ENCODE results near the gene KCNA5. TPM values are rescaled to one million over a fixed set of nuclear protein-coding genes. Genes with fewer than 3 reads are reported as not detected.

KCNA5 gene
- total RNA-seq, 3 donors from 2014 or later: 0.44 to 0.66 TPM; not detected in 1

- no peak for DNase-seq (ENCODE audit: low spot score in 2 of 2)
- H3K9me3 ChIP-seq: no peaks in the 10 kb centered on the region
- no peaks in the 10 kb centered on the region for H3K36me3 ChIP-seq
- no peaks in the 10 kb centered on the region for H3K4me1 ChIP-seq
- H3K27me3 ChIP-seq: no peaks in the 10 kb centered on the region
- H3K4me3 ChIP-seq: no peak overlapping the region
- H3K27ac ChIP-seq: no peak overlapping the region
- TF ChIP-seq POLR2A (IDR thresholded peaks at IDR 0.05): no peak
- intact Hi-C loops (cut with DNase I; ENCODE audit: low total_unique reads): no loop called here
These were observed 24.4 kb downstream of the KCNA5 start for GRCh38 chr12:5068126-5068525.

GRCh38 chr12:5068619-5069018 lies 24.9 kb downstream of the KCNA5 start:
- TF ChIP-seq POLR2A (IDR thresholded peaks at IDR 0.05) (no peak), CTCF (IDR thresholded peaks at IDR 0.05) (no peak), POLR2AphosphoS5 (IDR thresholded peaks at IDR 0.05) (no peak)
- Histone ChIP-seq H3K36me3 (no peaks in the 10 kb centered on the region), H3K27ac (no peak overlapping the region), H3K9me3 (no peaks in the 10 kb centered on the region), H3K27me3 (no peaks in the 10 kb centered on the region), H3K4me1 (no peaks in the 10 kb centered on the region), H3K4me3 (no peak overlapping the region)
- intact Hi-C loops (cut with DNase I; ENCODE audit: low total_unique reads): no loop called here
- no peak for DNase-seq (ENCODE audit: low spot score in 2 of 2)

GRCh38 chr12:5070090-5070489 lies 26.4 kb downstream of the KCNA5 start:
- Histone ChIP-seq H3K4me3 (no peak overlapping the region), H3K36me3 (no peaks in the 10 kb centered on the region), H3K27ac (no peak overlapping the region), H3K4me1 (no peaks in the 10 kb centered on the region), H3K27me3 (no peaks in the 10 kb centered on the region), H3K9me3 (no peaks in the 10 kb centered on the region)
- DNase-seq (ENCODE audit: low spot score in 2 of 2): no peak
- intact Hi-C loops (cut with DNase I; ENCODE audit: low total_unique reads): no loop called here
- no peak for TF ChIP-seq POLR2AphosphoS5 (IDR thresholded peaks at IDR 0.05)
- no peak for TF ChIP-seq CTCF (IDR thresholded peaks at IDR 0.05)
- no peak for TF ChIP-seq POLR2A (IDR thresholded peaks at IDR 0.05)

GRCh38 chr12:5071496-5071895 lies 27.8 kb downstream of the KCNA5 start:
- no peaks in the 10 kb centered on the region for H3K9me3 ChIP-seq
- no peaks in the 10 kb centered on the region for H3K4me1 ChIP-seq
- no peak for TF ChIP-seq POLR2A (IDR thresholded peaks at IDR 0.05)
- TF ChIP-seq CTCF (IDR thresholded peaks at IDR 0.05): no peak
- TF ChIP-seq POLR2AphosphoS5 (IDR thresholded peaks at IDR 0.05): no peak
- intact Hi-C loops (cut with DNase I; ENCODE audit: low total_unique reads): no loop called here
- no peak overlapping the region for H3K27ac ChIP-seq
- no peak overlapping the region for H3K4me3 ChIP-seq
- no peaks in the 10 kb centered on the region for H3K27me3 ChIP-seq
- H3K36me3 ChIP-seq: no peaks in the 10 kb centered on the region
- DNase-seq (ENCODE audit: low spot score in 2 of 2): no peak

GRCh38 chr12:5072311-5072710 lies 28.6 kb downstream of the KCNA5 start:
- H3K27me3 ChIP-seq: no peaks in the 10 kb centered on the region

More at GRCh38 chr12:5072311-5072710, 28.6 kb downstream of the KCNA5 start:
- H3K9me3 ChIP-seq: no peaks in the 10 kb centered on the region
- H3K4me3 ChIP-seq: no peak overlapping the region
- TF ChIP-seq POLR2A (IDR thresholded peaks at IDR 0.05) (no peak), POLR2AphosphoS5 (IDR thresholded peaks at IDR 0.05) (no peak), CTCF (IDR thresholded peaks at IDR 0.05) (no peak)
- no peaks in the 10 kb centered on the region for H3K36me3 ChIP-seq
- intact Hi-C loops (cut with DNase I; ENCODE audit: low total_unique reads): no loop called here
- H3K27ac ChIP-seq: no peak overlapping the region
- DNase-seq (ENCODE audit: low spot score in 2 of 2): no peak
- H3K4me1 ChIP-seq: no peaks in the 10 kb centered on the region
